Ascending aorta (tissue), 2 donors: ENCODE measurements around the gene CACNA1G. TPM values are rescaled to one million over a fixed set of nuclear protein-coding genes. Genes with fewer than 3 reads are reported as not detected.

ENCODE experiments used
- DNase-seq, 2 donors: peaks; one replicate each; pipeline ENCODE4 v3.0.0-alpha.2; 2019; ENCODE audit warnings: low spot score in 2 of 2
- H3K27ac ChIP-seq, 2 donors: fragments of 200-600 bp; sonication (generic); one replicate each; pipeline ENCODE4 v1.5.1; 2016 to 2017; ENCODE audit warnings: mild to moderate bottlenecking in 1 of 2
- H3K27me3 ChIP-seq: fragments of 200-600 bp; sonication (generic); one replicate; pipeline ENCODE4 v1.5.1; 2017
- H3K36me3 ChIP-seq, 2 donors: fragments of 200-600 bp; sonication (generic); one replicate each; pipeline ENCODE4 v1.5.1; 2016
- H3K4me1 ChIP-seq, 2 donors: fragments of 200-600 bp; sonication (generic); one replicate each; pipeline ENCODE4 v1.5.1; 2016 to 2017; ENCODE audit warnings: mild to moderate bottlenecking in 1 of 2
- H3K4me3 ChIP-seq, 2 donors: fragments of 200-600 bp; sonication (generic); one replicate each; pipeline ENCODE4 v1.5.1; 2016 to 2017; ENCODE audit warnings: mild to moderate bottlenecking in 1 of 2
- H3K9me3 ChIP-seq, 2 donors: fragments of 200-600 bp; sonication (generic); one replicate each; pipeline ENCODE4 v1.5.1; 2016
- intact Hi-C: fragments of 100-400 bp; cut with DNase I; formaldehyde crosslinking; loops from one replicate; pipeline ENCODE4 v1.15.1; 2023
- total RNA-seq: library from RNA; depleted of rRNA; stranded (reverse); fragments of >200 nt; gene quantifications from one replicate; pipeline ENCODE4 v1.1.0, GENCODE V29; 2016
- TF ChIP-seq, protein P1 (sequence below), 3 experiments: fragments of 200-600 bp in 2 of 3; fragments of 450-650 bp in 1 of 3; sonication (generic) in 2 of 3; IDR thresholded peaks; one replicate each; pipeline ENCODE4 v1.5.1; 2016 to 2019; ENCODE audit warnings: antibody characterized with exemption in 3 of 3, mild to moderate bottlenecking in 1 of 3, moderate library complexity in 1 of 3

Gene CACNA1G
- total RNA-seq, 1 donor from 2014 or later: 1.2 TPM

DNA sequence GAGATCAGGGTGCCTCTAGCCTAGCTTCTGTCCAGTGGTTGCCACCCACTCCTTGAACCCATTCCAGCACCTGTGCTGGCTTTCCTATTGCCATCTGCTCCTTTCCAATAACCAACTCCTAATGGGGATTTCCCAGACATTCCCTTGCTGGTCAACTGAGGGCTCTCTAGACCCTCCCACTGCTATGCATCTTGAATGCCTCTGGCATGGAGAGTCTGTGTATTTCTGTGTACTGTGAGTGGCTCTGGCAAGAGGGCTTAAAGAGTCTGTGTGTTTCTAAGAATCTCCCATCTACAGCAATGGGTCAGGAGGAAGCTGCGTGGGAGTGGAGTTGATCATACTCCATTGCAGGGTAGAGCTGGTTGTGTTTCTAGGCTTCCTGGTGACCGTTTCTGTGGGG is 39.0 kb upstream of the CACNA1G start:
- TF ChIP-seq, protein P1, sequence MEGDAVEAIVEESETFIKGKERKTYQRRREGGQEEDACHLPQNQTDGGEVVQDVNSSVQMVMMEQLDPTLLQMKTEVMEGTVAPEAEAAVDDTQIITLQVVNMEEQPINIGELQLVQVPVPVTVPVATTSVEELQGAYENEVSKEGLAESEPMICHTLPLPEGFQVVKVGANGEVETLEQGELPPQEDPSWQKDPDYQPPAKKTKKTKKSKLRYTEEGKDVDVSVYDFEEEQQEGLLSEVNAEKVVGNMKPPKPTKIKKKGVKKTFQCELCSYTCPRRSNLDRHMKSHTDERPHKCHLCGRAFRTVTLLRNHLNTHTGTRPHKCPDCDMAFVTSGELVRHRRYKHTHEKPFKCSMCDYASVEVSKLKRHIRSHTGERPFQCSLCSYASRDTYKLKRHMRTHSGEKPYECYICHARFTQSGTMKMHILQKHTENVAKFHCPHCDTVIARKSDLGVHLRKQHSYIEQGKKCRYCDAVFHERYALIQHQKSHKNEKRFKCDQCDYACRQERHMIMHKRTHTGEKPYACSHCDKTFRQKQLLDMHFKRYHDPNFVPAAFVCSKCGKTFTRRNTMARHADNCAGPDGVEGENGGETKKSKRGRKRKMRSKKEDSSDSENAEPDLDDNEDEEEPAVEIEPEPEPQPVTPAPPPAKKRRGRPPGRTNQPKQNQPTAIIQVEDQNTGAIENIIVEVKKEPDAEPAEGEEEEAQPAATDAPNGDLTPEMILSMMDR (IDR thresholded peaks at IDR 0.05): no peak
- Histone ChIP-seq H3K9me3 (no peaks in the 10 kb centered on the region), H3K27me3 (no peaks in the 10 kb centered on the region), H3K4me3 (no peak overlapping the region), H3K27ac (no peak overlapping the region), H3K36me3 (no peaks in the 10 kb centered on the region), H3K4me1 (no peaks in the 10 kb centered on the region)
- no peak for DNase-seq
- intact Hi-C loops: no loop called here

DNA sequence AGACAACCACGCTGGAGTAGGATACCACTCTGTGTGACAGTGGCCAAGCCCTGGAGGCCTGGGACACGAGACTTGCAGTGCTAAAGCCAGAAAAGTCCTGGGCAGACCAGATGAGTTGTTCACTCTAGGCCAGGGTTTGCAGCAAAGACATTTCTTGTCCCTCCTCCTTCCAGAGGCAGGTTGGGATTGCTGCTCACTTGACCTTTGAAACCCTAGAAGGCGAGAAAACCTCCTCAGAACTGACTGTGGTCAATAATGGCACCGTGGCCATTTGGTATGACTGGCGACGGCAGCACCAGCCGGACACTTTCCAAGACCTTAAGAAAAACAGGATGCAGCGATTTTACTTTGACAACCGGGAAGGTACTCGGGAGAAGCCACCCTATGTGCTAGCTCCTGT is 37.7 kb upstream of the CACNA1G start:
- Histone ChIP-seq H3K27ac (no peak overlapping the region), H3K27me3 (no peaks in the 10 kb centered on the region), H3K4me3 (no peak overlapping the region), H3K4me1 (no peaks in the 10 kb centered on the region), H3K9me3 (no peaks in the 10 kb centered on the region), H3K36me3 (no peaks in the 10 kb centered on the region)
- DNase-seq: no peak
- intact Hi-C loops: no loop called here
- TF ChIP-seq, protein P1 (IDR thresholded peaks at IDR 0.05): no peak

DNA sequence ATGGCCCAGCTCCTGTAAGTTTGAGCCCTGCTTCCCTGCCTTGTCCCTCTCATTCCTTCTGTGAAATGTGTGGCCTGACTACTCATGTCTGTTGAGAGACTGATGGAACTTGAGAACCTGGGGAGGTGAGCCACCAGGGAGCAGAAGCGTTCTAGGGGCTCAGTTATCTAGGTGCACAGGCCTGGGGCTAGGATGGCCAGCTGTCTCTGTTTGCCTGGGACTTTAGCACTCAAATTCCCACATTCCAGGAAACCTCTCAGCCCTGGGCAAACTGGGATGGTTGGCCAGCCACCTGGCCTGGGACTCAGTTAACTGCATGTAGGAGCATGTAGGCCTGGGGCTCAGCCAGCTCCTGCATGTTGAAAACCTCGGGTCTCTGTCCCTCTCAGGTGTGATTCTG is 37.3 kb upstream of the CACNA1G start:
- intact Hi-C loops: no loop called here
- no peaks in the 10 kb centered on the region for H3K4me1 ChIP-seq
- H3K27ac ChIP-seq: no peak overlapping the region
- H3K36me3 ChIP-seq: no peaks in the 10 kb centered on the region
- no peaks in the 10 kb centered on the region for H3K9me3 ChIP-seq
- TF ChIP-seq, protein P1 (IDR thresholded peaks at IDR 0.05): no peak
- no peak overlapping the region for H3K4me3 ChIP-seq
- no peaks in the 10 kb centered on the region for H3K27me3 ChIP-seq
- no peak for DNase-seq

DNA sequence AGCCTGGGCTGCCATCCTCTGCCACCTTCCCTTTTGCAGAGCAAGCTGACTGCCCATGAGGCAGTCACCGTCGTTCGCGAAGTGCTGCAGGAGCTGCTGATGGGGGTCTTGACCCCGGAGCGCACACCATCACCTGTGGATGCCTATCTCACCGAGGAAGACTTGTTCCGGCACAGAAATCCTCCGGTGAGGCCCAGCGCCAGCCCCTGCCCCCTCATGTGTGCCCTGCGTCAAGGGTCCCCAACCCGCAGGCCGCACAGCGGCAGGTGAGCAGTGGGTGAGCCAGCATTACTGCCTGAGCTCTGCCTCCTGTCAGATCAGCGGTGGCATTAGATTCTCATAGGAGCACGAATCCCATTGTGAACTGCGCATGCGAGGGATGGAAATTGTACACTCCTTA is 35.7 kb upstream of the CACNA1G start:
- no peaks in the 10 kb centered on the region for H3K4me1 ChIP-seq
- H3K36me3 ChIP-seq: no peaks in the 10 kb centered on the region
- no peak overlapping the region for H3K27ac ChIP-seq
- H3K9me3 ChIP-seq: no peaks in the 10 kb centered on the region
- H3K4me3 ChIP-seq: no peak overlapping the region
- DNase-seq: no peak
- H3K27me3 ChIP-seq: no peaks in the 10 kb centered on the region
- intact Hi-C loops: no loop called here
- TF ChIP-seq, protein P1 (IDR thresholded peaks at IDR 0.05): no peak

DNA sequence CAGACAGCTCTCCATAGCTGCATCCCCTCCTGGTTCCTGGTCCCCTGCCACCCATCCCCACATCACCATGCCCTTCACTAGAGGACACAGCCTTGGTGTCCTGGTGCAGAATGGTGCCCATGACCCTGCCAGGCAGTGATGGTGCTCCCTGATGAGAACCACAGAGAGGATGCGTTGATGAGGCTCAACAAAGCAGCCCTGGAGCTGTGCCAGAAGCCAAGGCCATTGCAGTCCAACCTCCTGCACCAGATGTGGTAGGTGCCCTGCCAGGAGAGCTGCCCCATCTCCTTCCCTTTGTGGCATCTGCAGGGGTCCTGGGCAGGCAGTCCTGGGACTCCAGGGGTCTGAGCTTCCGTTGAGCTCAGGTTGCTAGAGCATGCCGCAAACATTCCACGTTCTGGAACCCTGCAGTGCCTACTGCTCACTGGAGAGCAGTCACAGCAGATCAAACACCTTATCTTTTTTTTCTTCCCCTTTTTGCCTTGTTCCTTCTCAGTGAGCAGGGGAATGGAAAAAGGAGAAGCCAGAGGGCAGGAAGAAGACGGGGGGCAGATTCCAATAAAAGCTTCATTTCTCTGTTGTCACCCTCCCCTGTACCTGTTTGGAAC is 33.3 kb upstream of the CACNA1G start:
- intact Hi-C loops: no loop called here
- no peaks in the 10 kb centered on the region for H3K36me3 ChIP-seq
- TF ChIP-seq, protein P1 (IDR thresholded peaks at IDR 0.05): no peak
- H3K4me3 ChIP-seq: no peak overlapping the region
- H3K27me3 ChIP-seq: peaks cover under 1% of the 10 kb centered on the region
- H3K9me3 ChIP-seq: no peaks in the 10 kb centered on the region
- DNase-seq: no peak
- no peak overlapping the region for H3K27ac ChIP-seq
- H3K4me1 ChIP-seq: no peaks in the 10 kb centered on the region

DNA sequence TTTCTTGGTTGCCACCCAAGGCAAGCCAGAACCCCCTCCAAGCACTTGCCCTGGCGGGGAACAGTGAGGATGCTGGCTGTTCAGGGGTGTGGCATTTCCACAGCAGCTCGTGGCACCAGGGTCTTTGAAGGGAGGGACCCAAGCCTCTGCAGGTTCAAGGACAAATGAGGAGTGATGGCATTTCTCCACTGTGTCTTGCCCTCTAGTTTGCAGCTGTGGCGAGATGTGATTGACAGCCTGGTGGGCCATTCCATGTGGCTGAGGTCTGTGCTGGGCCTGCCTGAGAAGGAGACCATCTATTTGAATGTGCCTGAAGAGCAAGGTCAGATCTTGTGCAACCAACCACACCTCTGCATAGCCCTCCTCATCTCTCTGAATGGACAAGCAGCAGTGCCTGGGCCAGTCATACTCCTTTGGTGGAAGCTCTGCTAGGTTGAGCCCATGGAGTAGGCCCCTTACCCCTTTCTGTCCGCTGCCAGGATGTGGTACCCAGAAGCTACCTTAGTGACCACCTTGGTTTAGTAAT is 32.5 kb upstream of the CACNA1G start:
- Histone ChIP-seq H3K9me3 (no peaks in the 10 kb centered on the region), H3K4me3 (no peak overlapping the region), H3K36me3 (no peaks in the 10 kb centered on the region), H3K27me3 (peaks cover 8% of the 10 kb centered on the region), H3K4me1 (no peaks in the 10 kb centered on the region), H3K27ac (no peak overlapping the region)
- intact Hi-C loops: no loop called here
- TF ChIP-seq, protein P1 (IDR thresholded peaks at IDR 0.05): no peak
- DNase-seq: no peak
